HG02943 (cell line): ENCODE data around the gene MMP7.

Experiments used
- ATAC-seq: cut with Tn5 transposase; IDR thresholded peaks from one replicate; pipeline ENCODE4 v1.9.1; 2021; ENCODE audit warnings: mild to moderate bottlenecking, low read depth, moderate library complexity; ENCODE audit not compliant: unreplicated experiment

MMP7 gene

DNA sequence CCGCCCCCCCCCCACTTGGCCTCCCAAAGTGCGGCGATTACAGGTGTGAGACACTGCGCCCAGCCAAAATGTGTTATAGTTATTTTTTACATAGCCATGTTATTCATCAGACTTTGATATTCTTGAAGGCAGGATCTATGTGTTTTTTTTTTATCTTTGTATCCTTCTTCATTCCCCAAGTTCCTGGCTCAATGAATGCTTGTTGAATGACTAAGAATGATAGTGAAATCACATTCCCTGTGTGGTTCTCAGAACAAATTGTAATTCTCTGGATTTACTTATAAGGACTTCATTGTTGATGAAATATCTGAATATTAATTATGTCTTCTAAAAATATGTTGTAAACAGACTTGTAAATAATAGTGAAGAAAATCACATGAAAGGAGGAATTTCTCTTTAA, 33.5 kb downstream of the MMP7 start:
- no peak for ATAC-seq

- peak; percentile 84 for ATAC-seq
Observed at GRCh38 chr11:102495161-102496042, 35.1 kb downstream of the MMP7 start.

GRCh38 chr11:102494216-102494615, 36.3 kb downstream of the MMP7 start:
- ATAC-seq: no peak

DNA sequence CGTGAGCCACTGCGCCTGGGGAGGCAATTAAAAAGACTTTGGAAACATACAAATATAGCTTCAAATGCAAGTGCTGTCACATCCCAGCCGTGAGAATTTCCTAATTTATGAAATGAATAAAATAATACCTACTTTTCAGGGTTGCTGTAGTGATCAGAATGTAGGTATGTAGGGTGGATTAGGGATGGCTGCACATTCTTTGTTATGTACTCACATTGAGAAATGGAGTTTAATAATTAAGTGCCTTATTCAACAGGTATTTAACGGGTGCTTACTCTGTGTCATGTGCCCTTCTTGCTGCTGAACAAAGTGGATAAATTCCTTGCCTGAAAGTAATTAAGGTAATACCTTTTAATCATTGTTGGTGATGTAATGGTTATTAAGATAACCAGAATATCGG, 37.0 kb downstream of the MMP7 start:
- ATAC-seq: no peak

DNA sequence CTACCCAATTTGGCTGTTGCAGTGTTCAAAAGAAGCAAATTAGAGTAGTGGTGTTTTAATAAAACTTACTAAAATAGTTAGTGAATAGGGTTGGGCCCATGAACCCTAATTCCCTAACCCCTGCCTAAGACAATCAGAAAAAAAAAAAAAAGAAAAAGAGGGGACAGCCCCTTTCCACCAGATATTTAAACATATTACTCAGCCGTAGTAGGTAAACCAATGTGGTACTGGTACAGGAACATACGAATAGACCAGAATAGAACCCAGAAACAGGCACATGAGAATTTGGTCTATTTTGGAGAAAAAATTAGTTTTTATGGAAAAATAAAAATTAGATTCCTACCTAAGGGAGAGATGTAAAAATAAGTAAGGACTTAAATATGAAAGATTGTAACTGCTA, 38.6 kb downstream of the MMP7 start:
- ATAC-seq: no peak

DNA sequence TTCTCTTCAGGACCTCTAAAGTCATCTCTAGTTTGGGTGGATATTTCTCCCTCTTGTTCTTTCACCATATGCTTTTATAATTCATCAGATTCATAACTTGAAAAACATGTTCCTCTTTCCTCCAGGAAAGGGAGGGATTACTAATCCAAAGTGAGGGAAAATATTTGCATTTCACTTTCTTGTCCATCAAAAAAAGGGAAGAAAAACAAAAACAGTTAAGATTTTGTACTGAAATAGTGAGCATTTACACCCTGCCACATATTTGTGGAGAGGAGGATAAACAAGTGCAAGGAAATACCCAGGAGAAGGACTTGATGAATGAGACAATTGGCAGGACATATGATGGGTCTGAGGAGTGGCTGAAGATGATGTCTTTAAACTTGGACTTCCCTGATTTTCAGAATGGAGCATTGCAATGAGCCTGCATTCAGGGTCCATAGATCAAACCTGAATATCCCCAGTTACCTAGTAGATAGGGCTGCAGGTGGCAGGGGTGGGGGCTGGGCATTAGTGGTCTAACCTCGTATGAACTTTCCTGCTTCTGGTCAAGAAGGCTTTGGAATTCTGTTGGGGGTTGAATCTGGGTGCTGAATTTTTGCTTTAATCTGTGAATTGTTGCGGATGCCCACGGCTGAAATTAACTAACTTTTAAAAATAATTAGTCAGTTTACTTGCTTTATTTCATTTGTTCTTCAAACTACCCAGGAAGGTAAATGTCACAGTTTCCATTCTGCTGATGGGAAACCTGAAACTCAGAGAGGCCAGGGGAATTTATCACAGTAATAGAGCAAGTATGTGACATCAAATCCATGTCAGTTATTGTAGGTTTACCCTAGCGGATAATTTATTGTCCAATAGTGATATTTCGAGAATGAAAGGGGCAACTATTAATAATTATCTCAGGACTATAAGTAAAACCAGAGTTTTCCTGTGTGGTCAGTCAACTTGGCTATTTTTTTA, 41.1 kb downstream of the MMP7 start:
- ATAC-seq: no peak

GRCh38 chr11:102488208-102488607, 42.3 kb downstream of the MMP7 start:
- peak; percentile 85 for ATAC-seq

DNA sequence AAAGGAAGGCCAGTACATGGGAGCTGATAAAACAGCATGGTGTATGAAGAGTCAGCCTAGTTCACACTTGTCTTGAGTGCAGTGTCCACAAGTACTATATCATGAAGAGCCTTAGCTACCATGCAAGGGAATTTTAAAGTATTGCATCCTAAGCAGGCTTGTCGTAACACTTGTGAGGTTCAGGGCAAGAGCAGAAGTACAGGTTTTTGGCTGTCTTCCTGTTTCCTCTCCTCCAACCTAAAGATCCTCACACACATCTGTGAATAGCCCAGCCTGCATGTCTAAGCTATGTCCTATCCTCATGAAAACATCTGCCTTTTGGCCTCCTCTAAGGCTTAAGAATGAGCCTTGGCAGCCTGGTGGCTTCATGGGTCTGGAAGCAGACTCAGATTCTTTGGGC, 43.3 kb downstream of the MMP7 start:
- ATAC-seq: no peak

DNA sequence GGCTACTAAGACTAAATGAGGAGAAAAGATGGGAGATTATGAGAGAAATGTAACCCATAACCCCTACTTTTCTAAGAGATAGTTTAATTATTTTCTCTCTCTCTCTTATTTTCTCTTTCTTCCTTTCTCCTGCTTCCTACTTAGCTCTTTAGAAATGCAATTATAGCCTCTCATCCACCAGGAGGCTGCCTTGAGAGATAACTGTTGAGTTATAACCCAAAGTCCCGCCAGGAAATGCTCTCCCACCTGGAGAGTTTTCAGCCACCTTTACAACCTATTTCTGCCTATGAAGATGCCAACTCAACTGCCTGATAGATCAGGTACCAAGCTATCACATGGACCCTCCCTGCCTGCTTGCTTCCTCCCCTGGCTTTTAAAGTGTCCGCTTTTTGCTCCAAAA, 44.0 kb downstream of the MMP7 start:
- ATAC-seq: no peak

- no peak for ATAC-seq
Observed at GRCh38 chr11:102485095-102485722, 45.3 kb downstream of the MMP7 start.

GRCh38 chr11:102482433-102482832, 48.1 kb downstream of the MMP7 start:
- no peak for ATAC-seq

DNA sequence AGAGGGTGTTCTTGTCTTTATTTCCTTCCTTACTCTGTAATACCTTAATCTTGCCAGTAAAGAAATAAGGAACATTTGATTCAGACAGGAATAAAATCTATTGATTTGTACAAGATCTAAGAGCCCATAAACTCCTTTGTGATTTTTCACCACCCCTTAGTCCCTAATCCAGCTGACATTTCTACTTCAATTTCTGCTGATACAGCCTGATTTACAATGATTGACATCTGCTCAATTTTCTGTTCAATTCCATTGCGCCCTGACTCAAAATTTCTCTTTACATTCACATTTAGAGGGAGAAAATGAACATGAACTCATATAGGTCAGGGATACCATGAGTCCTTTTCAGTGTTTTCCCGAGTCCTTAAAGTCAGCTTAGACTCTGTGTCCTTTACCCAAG, 50.8 kb downstream of the MMP7 start:
- no peak for ATAC-seq

- no peak for ATAC-seq
Observed at GRCh38 chr11:102478673-102479299, 51.8 kb downstream of the MMP7 start.

DNA sequence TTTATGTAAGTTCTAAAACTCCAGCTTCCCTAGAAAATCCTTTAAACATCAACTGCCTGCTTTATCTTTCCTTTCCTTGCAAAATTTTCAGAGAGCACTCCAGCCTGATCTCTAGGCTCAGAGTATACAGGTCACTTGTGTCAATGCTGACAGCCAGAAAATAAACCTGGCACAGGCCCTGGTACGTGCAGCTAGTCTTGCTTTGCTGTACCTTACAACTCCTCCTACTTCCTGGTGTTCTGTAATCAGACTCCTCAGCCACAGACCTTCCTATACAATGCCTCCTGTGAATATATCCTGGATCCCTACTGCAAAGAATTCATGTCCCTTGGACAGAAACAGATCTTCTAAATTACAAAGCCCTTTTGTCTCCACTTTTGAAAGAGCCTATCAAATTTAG, 53.7 kb downstream of the MMP7 start:
- no peak for ATAC-seq

DNA sequence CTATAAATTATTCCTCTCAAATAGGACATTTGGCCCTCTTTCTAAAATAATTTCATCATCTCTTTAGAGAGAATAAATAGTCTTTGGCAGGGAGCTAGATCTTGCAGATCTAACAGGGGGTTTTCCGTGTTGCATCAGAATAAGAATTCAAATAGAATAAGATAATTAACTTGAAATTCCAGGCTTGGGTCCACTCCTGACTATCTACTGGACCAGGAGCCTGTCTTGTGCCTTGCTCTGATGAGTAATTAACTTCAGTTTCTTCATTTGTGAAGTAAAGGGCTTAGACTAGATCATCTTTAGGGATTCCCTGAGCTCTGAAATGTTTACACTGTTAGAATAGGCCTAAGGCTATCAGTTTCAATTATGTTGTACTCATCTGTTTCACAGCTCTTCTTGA, 54.5 kb downstream of the MMP7 start:
- ATAC-seq: no peak

- no peak for ATAC-seq
Observed at GRCh38 chr11:102473543-102473942, 57.0 kb downstream of the MMP7 start.

- ATAC-seq: no peak
Observed at GRCh38 chr11:102472127-102472526, 58.4 kb downstream of the MMP7 start.

GRCh38 chr11:102471474-102471873, 59.1 kb downstream of the MMP7 start:
- ATAC-seq: no peak
